ENCODE measurements around the gene DHRSX. TPM values are rescaled to one million over a fixed set of nuclear protein-coding genes. Genes with fewer than 3 reads are reported as not detected.

The DHRSX gene
- total and polyA plus RNA-seq, 3 donors from 2014 or later, result 15.3 to 31.3 (median 29.2) TPM

DNA sequence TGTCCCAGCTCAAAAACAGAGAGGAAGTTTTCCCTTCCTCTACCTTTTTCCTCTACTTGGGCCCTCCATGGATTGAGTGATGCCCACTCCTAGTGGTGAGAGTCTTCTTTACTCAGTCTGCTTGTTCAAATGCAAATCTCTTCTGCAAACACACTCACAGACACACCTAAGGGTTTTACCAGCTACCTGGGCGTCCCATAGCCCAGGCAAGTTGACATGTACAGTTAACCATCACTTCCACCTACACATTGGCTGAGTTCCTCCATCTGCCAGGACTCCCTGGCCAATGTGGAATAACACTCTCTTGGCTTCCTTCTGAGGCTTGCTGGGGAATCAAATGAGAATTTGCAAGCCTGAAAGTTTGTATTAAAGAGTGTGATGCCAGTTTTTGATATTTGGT, 45.7 kb upstream of the DHRSX start:
- Histone ChIP-seq H3K36me3 (ENCODE audit: low read depth, missing control alignments) (no peaks in the 10 kb centered on the region), H3K4me3 (no peak overlapping the region), H3K27me3 (no peaks in the 10 kb centered on the region), H3K4me1 (no peaks in the 10 kb centered on the region), H3K27ac (no peak overlapping the region), H3K9me3 (no peaks in the 10 kb centered on the region)
- TF ChIP-seq POLR2A (IDR thresholded peaks at IDR 0.05), result no peak
- TF ChIP-seq, protein P1, sequence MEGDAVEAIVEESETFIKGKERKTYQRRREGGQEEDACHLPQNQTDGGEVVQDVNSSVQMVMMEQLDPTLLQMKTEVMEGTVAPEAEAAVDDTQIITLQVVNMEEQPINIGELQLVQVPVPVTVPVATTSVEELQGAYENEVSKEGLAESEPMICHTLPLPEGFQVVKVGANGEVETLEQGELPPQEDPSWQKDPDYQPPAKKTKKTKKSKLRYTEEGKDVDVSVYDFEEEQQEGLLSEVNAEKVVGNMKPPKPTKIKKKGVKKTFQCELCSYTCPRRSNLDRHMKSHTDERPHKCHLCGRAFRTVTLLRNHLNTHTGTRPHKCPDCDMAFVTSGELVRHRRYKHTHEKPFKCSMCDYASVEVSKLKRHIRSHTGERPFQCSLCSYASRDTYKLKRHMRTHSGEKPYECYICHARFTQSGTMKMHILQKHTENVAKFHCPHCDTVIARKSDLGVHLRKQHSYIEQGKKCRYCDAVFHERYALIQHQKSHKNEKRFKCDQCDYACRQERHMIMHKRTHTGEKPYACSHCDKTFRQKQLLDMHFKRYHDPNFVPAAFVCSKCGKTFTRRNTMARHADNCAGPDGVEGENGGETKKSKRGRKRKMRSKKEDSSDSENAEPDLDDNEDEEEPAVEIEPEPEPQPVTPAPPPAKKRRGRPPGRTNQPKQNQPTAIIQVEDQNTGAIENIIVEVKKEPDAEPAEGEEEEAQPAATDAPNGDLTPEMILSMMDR (IDR thresholded peaks at IDR 0.05), result no peak
- intact Hi-C loops (cut with DNase I; ENCODE audit: low total_unique reads), result no loop called here
- WGBS, 2 donors, result 90 to 100% methylated on average over 1 of the region's 1 CpG
- DNase-seq, result no peak

DNA sequence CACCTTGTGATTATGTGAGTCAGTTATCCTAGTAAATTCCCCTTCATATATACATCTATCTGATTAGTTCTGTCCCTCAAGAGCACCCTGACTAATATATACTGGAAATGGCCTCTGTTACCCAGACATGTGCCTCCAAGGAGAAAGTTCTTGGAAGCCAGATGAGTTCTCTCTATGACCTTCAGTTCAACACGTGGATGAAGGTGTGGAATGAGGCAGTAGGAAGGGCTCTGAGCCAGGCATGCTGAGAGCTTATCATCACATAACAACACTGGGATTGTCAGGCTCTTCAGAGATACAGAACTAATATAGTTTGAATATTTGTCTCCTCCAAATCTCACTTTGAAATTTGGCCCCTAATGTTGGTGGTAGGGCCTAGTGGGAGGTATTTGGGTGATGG, 44.4 kb upstream of the DHRSX start:
- WGBS, 2 donors, result 22 to 25% methylated on average over 1 of the region's 1 CpG
- TF ChIP-seq, protein P1 (IDR thresholded peaks at IDR 0.05), result no peak
- no peak for TF ChIP-seq POLR2A (IDR thresholded peaks at IDR 0.05)
- Histone ChIP-seq H3K27me3 (no peaks in the 10 kb centered on the region), H3K9me3 (no peaks in the 10 kb centered on the region), H3K27ac (no peak overlapping the region), H3K36me3 (ENCODE audit: low read depth, missing control alignments) (no peaks in the 10 kb centered on the region), H3K4me3 (no peak overlapping the region), H3K4me1 (no peaks in the 10 kb centered on the region)
- intact Hi-C loops (cut with DNase I; ENCODE audit: low total_unique reads), result no loop called here
- no peak for DNase-seq

DNA sequence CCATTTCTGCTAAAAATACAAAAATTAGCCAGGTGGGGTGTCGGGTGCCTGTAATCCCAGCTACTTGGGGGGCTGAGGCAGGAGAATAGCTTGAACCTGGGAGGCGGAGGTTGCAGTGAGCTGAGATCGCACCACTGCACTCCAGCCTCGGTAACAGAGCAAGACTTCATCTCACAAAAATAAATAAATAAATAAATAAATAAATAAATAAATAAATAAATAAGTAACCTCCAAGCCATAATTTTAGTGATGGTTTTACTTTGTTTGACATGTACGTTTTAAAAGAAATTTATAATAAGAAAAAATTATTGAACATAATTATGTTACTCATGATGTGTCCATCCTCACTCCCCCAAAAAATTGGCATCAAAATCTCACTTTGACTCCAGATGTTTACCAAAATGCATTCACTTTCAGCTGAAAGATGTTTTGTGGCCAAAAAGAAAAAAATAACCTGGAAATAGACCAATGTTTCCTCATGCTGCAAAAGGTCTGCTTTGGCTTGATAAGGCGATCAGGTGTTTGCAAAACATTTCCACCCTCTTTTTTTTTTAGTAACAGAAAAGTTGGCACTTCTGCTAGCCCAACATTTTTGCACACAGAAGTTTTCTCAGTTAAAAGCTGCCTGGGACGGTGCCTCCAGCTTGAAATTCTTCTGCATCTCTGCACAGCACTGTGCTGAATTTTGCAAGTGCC, 42.2 kb upstream of the DHRSX start:
- TF ChIP-seq POLR2A (IDR thresholded peaks at IDR 0.05), result no peak
- TF ChIP-seq, protein P1 (IDR thresholded peaks at IDR 0.05), result no peak
- Histone ChIP-seq H3K4me3 (no peak overlapping the region), H3K27me3 (no peaks in the 10 kb centered on the region), H3K9me3 (no peaks in the 10 kb centered on the region), H3K27ac (no peak overlapping the region), H3K36me3 (ENCODE audit: low read depth, missing control alignments) (no peaks in the 10 kb centered on the region), H3K4me1 (no peaks in the 10 kb centered on the region)
- DNase-seq, result no peak
- WGBS, 2 donors, result 67 to 75% methylated on average over 7 of the region's 7 CpGs
- intact Hi-C loops (cut with DNase I; ENCODE audit: low total_unique reads), result no loop called here

DNA sequence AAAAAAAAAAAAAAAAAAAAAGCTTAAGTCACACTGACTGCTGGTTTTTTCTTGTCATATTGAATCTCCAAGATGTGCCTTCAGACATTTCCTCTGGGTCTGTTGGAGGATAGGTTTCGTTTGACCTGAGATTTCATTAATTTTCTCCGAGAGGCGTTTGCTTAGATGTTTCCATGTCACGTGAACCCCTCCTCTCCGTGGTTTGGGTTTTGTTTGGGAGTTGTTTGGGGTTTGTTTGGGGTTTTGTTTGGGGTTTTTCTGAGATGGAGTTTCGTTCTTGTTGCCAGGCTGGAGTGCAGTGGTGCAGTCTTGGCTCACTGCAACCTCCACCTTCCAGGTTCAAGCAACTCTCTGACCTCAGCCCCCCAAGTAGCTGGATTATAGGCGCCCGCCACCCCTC, 40.8 kb upstream of the DHRSX start:
- intact Hi-C loops (cut with DNase I; ENCODE audit: low total_unique reads), result no loop called here
- Histone ChIP-seq H3K27ac (no peak overlapping the region), H3K36me3 (ENCODE audit: low read depth, missing control alignments) (no peaks in the 10 kb centered on the region), H3K4me1 (no peaks in the 10 kb centered on the region), H3K9me3 (no peaks in the 10 kb centered on the region), H3K4me3 (no peak overlapping the region), H3K27me3 (no peaks in the 10 kb centered on the region)
- WGBS, 2 donors, result 89 to 94% methylated on average over 8 of the region's 8 CpGs
- TF ChIP-seq, protein P1 (IDR thresholded peaks at IDR 0.05), result no peak
- no peak for TF ChIP-seq POLR2A (IDR thresholded peaks at IDR 0.05)
- DNase-seq, result no peak

DNA sequence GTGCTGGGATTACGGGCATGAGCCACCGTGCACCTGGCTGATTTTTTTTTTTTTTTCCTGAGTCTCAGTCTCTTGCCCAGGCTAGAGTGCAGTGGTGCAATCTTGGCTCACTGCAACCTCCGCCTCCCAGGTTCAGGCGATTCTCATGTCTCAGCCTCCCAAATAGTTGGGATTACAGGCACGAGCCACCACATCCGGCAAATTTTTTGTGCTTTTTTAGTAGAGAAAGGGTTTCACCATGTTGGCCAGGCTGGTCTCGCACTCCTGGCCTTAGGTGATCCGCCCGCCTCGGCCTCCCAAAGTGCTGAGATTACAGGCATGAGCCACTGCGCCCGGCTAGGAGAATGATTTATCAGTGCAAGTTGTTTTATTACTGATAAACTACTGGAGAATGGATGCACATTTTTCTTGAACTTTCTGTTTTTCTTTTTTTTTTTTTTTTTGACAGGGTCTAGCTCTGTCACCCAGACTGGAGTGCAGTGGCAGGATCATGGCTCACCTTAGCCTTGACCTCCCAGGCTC, 39.7 kb upstream of the DHRSX start:
- no peaks in the 10 kb centered on the region for H3K36me3 ChIP-seq (ENCODE audit: low read depth, missing control alignments)
- H3K4me3 ChIP-seq, result no peak overlapping the region
- no peaks in the 10 kb centered on the region for H3K27me3 ChIP-seq
- H3K4me1 ChIP-seq, result no peaks in the 10 kb centered on the region
- TF ChIP-seq, protein P1 (IDR thresholded peaks at IDR 0.05), result no peak
- no peak for TF ChIP-seq POLR2A (IDR thresholded peaks at IDR 0.05)
- DNase-seq, result no peak
- no peak overlapping the region for H3K27ac ChIP-seq
- intact Hi-C loops (cut with DNase I; ENCODE audit: low total_unique reads), result no loop called here
- H3K9me3 ChIP-seq, result no peaks in the 10 kb centered on the region
- 76 to 82% methylated on average over 12 of the region's 12 CpGs for WGBS, 2 donors

Measured in testis (tissue), 3 donors.